ENCODE results near the gene DTHD1. TPM values are rescaled to one million over a fixed set of nuclear protein-coding genes. Genes with fewer than 3 reads are reported as not detected.

The DTHD1 gene
- total and polyA plus RNA-seq, 10 of the 15 experiments (the other 5 are each of a cell fraction or from before 2014, with no cell fraction given): 0.05 to 2.8 (median 1.4) TPM

GRCh38 chr4:36349938-36350549 is 68.6 kb downstream of the DTHD1 start (continued):
- TF ChIP-seq E2F8 (IDR thresholded peaks at IDR 0.05; ENCODE audit: low read depth, partially characterized antibody) (no peak), NBN (IDR thresholded peaks at IDR 0.05) (no peak), SREBF2 (IDR thresholded peaks at IDR 0.05; ENCODE audit: low read length) (no peak), ATF2 (IDR thresholded peaks at IDR 0.05; ENCODE audit: low read length) (no peak), BACH1 (IDR thresholded peaks at IDR 0.05; ENCODE audit: borderline replicate concordance) (no peak), SREBF1 (IDR thresholded peaks at IDR 0.05; ENCODE audit: low read length) (no peak), SP1 (IDR thresholded peaks at IDR 0.05; ENCODE audit: low read depth, low read length) (no peak)
- TF ChIP-seq, protein P1, sequence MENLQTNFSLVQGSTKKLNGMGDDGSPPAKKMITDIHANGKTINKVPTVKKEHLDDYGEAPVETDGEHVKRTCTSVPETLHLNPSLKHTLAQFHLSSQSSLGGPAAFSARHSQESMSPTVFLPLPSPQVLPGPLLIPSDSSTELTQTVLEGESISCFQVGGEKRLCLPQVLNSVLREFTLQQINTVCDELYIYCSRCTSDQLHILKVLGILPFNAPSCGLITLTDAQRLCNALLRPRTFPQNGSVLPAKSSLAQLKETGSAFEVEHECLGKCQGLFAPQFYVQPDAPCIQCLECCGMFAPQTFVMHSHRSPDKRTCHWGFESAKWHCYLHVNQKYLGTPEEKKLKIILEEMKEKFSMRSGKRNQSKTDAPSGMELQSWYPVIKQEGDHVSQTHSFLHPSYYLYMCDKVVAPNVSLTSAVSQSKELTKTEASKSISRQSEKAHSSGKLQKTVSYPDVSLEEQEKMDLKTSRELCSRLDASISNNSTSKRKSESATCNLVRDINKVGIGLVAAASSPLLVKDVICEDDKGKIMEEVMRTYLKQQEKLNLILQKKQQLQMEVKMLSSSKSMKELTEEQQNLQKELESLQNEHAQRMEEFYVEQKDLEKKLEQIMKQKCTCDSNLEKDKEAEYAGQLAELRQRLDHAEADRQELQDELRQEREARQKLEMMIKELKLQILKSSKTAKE (IDR thresholded peaks at IDR 0.05; ENCODE audit: low read depth, poor library complexity, severe bottlenecking): no peak
- TF ChIP-seq, protein P2, sequence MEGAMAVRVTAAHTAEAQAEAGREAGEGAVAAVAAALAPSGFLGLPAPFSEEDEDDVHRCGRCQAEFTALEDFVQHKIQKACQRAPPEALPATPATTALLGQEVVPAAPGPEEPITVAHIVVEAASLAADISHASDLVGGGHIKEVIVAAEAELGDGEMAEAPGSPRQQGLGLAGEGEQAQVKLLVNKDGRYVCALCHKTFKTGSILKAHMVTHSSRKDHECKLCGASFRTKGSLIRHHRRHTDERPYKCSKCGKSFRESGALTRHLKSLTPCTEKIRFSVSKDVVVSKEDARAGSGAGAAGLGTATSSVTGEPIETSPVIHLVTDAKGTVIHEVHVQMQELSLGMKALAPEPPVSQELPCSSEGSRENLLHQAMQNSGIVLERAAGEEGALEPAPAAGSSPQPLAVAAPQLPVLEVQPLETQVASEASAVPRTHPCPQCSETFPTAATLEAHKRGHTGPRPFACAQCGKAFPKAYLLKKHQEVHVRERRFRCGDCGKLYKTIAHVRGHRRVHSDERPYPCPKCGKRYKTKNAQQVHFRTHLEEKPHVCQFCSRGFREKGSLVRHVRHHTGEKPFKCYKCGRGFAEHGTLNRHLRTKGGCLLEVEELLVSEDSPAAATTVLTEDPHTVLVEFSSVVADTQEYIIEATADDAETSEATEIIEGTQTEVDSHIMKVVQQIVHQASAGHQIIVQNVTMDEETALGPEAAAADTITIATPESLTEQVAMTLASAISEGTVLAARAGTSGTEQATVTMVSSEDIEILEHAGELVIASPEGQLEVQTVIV (IDR thresholded peaks at IDR 0.05; ENCODE audit: borderline replicate concordance, partially characterized antibody): no peak
- TF ChIP-seq, protein P3, sequence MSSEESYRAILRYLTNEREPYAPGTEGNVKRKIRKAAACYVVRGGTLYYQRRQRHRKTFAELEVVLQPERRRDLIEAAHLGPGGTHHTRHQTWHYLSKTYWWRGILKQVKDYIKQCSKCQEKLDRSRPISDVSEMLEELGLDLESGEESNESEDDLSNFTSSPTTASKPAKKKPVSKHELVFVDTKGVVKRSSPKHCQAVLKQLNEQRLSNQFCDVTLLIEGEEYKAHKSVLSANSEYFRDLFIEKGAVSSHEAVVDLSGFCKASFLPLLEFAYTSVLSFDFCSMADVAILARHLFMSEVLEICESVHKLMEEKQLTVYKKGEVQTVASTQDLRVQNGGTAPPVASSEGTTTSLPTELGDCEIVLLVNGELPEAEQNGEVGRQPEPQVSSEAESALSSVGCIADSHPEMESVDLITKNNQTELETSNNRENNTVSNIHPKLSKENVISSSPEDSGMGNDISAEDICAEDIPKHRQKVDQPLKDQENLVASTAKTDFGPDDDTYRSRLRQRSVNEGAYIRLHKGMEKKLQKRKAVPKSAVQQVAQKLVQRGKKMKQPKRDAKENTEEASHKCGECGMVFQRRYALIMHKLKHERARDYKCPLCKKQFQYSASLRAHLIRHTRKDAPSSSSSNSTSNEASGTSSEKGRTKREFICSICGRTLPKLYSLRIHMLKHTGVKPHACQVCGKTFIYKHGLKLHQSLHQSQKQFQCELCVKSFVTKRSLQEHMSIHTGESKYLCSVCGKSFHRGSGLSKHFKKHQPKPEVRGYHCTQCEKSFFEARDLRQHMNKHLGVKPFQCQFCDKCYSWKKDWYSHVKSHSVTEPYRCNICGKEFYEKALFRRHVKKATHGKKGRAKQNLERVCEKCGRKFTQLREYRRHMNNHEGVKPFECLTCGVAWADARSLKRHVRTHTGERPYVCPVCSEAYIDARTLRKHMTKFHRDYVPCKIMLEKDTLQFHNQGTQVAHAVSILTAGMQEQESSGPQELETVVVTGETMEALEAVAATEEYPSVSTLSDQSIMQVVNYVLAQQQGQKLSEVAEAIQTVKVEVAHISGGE (CRISPR knock-in tag; IDR thresholded peaks at IDR 0.05): no peak
